C1 segment of cervical spinal cord (tissue), 14 donors: ENCODE data around the gene SLC38A1.
"Not testable (repeated sequence)": the region's sequence is repeated elsewhere in the genome, so short reads cannot be mapped to it uniquely, and the experiment has no call there.

Experiments used
- DNase-seq, 14 donors: peaks; one replicate each; lab custom pipeline; 2025; lab: John Stamatoyannopoulos, UW

The SLC38A1 gene

DNA sequence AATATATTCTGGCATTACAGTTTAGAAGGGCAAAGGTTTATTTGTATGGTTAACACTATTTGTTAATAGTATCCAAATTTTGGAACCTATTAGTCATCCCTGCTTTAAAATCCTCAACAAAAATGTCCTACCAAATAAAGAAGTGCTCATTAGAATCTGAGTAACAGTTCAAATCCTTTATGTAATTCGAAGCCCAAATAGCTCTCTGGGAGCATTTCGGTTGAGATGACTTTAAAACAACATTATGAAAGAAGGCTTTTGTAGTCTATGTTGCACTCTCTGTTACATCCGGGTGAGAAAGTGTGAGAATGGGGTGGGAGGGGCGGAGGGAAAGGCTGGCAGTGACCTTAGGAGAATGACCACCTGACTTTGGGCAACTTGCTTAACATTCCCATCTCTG is 59.7 kb downstream of the SLC38A1 start:
- DNase-seq, result peak in 1 of 14 donors; percentile 9

DNA sequence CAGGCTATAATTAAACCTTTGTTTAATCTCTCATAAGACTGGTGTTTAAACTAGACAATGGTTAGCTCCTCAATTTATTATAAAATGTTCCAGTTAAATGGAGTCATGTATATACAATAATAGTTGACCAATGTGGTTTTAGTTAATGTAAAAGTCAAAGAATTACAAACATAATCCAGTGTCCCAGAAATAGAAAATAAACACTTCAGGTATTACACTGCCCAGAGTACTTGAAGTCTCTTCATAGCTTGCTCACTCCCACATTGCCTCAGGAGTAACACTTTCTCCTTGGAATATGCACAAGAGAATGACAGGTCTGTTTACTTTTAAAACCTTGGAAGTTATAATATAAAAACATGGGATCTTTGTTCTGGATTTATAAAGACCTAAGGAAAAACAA is 60.5 kb downstream of the SLC38A1 start:
- DNase-seq, result no peak

DNA sequence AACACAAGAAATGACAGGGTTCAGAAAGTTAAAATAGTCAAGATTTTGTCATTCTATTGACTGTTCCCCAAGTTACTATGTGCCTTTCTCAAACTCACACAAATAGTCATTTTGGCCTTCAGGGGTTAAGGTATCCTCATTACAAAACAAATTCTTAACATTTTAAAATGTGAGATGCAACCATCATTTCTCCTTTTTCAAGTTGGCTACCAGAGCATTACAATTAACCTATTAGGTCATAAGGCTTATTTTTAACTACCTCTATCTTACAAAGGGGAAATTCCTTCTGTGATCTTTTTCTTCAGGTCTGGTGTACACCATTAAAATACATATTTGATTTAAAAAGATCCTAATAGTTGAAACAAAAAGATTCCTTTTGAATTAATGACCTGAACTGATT is 61.2 kb downstream of the SLC38A1 start:
- DNase-seq, result no peak

DNA sequence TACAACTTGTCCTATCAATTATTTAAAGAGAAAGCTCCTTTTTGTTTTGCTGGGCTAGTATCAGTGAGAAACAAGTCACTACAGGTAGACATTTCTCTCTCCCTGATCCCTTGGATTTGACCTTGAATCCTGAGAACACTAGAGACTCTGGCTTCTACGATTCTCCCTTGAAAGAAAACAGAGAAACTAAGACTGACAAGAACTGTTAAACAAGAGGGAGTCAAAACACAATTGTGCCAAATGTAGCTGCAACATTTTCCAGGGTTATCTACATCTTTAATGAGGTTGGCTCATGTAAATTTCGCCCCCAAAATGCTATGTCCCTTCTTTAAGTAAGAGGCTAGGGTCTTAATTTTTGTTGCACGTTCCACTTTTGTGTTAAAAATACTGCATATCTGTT is 62.4 kb downstream of the SLC38A1 start:
- no peak for DNase-seq

DNA sequence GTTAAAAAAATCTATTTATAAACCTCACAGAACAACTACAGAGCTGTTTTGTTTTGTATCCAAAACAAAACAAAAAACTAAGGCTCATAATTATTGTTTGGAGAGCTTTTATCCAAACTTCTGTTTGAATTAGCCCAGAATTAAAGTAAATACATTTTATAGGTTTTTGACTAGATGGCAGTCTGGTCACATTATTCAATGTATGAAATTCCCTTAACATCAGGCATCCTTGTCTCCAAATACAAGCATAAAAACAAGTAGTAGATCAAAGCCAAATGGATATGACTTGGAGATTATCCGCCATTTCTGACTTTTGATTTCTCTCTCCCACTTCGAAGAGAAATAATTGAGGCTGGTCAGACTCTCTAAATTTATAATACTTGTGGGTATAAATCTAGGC is 63.5 kb downstream of the SLC38A1 start:
- no peak for DNase-seq

DNA sequence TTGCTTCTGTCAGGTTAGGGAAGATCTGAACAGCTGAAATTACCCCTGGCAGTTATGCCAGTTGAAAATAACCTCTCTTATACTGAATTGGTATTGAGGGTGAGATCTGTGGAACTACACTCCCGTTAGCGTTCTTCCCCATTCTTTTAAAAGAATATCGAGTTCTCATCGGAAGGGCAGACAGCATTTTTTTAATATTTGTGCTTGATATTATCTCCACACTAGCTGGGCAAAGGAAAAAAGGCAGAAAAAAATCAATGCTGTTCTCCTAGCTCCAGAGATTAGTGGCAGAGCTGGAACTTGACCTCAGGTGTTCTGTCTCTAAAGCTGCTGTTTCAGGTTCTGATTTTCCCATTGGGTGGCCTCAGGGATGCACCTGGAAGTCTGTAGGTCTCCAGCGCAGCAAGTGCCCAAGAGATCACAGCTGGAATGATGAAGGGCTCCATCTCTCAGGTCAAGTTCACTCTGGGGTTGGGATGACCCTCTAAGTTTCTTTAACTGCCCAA is 67.5 kb downstream of the SLC38A1 start:
- DNase-seq, result no peak

DNA sequence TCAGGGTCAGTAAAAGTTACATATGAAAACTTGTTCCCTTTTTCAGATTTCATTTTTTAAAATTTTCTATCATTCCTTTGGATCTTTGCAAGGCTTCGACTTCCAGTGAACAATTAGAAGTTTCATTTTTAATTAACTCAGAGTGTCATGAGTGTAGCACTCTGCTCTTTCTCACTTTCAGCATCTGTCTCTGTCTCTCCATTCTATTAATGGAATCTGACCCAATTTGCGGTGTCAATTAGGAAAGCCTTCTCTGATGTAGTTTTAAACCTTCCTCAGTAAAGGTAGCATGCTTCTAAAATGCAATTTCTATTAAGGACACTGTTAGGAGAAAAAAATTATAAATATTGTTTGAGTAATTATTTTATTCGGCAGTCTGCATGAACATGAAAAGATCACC is 68.3 kb downstream of the SLC38A1 start:
- no peak for DNase-seq

DNA sequence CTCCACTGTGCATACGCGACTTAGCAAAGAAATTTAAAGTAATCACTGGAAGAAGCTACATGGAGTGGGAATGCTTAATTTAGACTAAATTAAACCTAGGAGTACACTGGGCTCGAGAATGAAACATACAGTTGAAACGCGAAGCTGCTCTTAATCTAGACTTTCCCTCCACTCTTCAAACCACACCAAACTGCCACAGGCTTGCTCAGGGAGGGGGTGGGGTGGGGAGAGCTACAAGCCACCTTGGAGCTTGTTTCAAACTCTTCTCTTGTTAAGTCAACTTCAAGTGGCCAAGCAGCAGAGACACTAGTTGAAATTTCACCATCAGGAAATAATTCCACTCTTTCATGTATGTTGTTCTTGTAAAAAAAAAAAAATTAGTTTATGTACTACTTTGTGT is 69.9 kb downstream of the SLC38A1 start:
- no peak for DNase-seq

DNA sequence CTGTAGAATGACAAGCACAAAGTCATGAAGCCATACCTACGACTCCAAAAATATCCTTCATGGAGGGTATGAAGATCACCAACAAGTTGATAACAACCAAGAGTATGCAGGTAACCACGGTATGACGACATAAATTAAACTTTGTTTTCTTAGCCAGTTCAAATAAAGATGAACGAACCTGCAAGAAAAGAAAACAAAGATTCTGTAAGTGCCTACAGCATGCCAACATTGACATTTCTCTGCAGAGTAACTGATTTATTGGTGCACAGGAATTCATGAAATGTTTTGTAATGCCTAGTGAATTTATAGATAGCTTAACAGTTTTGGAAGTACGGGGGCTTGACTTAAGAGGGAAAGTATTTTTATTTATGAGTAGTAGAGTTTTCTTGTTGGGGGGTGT is 71.0 kb downstream of the SLC38A1 start:
- DNase-seq, result no peak

DNA sequence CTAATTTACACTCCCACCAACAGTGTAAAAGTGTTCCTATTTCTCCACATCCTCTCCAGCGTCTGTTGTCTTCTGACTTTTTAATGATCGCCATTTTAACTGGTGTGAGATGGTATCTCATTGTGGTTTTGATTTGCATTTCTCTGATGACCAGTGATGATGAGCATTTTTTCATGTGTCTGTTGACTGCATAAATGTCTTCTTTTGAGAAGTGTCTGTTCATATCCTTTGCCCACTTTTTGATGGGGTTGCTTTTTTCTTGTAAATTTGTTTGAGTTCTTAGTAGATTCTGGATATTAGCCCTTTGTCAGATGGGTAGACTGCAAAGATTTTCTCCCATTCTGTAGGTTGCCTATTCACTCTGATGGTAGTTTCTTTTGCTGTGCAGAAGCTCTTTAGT is 78.3 kb downstream of the SLC38A1 start:
- DNase-seq, result not testable (repeated sequence)

DNA sequence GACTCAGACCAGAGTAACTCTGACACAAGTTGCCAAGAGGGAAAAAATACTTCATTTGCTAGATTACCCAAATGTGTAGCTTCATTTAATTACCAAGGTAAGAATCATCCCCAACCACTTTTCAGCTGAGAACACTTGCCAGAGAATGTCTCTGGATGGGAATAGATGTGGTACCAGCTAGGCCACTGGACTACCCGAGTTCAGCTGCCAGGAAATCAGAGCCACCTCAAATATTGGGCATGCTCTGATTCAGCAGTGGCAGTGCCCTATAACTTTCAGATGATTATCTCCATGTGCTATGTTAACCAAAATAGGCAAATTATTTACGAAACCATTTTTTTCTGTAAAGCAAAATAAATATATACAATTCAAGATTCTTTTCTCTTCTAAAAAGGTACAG is 80.7 kb downstream of the SLC38A1 start:
- no peak for DNase-seq

DNA sequence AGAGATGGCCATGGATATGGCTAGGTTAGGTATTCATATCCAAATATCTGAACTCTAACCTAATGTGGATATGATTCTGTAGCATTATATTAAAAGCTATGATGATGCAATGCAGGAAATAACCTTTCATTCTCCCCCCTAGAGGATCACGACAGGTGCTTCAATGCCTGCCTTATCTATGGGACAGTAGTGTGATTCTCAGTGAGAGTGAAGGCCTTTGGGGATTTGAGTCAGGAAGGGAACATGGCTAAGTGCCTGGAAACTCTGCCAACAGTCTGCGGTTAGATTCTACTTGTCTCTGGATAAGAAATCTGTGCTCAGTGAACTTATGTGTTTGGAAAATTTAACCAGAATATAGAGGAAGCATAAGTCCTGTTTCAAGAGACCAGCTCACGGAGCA is 81.8 kb downstream of the SLC38A1 start:
- DNase-seq, result no peak

DNA sequence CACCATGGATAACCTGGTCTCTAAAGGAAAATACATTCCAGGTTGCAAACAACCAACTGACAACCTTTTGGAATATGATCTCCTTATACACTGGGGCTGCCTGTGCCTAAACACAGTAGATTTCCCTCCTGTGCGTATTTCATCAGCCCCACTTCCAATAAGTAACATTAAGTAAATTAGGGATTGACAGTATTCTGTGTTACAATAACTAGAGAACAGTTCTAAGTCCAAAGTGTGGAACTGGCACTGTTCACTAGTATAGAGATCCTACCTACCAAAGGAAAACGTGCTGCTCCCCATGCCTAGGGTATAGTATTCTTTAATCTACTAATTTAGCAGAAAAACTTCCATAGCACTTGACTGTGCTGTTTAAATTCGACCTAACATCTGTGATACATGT is 82.8 kb downstream of the SLC38A1 start:
- DNase-seq, result no peak

DNA sequence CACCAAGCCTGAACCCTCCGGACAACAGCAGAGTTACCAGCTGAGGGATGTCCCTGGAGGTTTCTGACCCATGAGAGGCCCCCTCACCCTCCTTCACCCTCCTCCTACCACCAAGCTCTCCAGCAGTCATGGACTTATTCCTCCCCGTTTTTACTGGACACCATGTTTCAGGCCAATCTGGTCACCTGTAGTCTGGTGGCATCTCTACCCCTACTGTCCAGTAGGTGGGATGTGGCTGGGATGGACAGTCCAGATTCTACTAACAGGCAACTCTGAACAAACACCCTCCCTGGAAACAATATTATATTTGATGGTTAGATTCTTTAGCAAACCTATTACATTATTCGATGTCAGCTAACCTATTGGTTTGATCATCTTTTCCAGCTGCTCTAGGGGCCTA is 83.2 kb downstream of the SLC38A1 start:
- DNase-seq, result no peak

DNA sequence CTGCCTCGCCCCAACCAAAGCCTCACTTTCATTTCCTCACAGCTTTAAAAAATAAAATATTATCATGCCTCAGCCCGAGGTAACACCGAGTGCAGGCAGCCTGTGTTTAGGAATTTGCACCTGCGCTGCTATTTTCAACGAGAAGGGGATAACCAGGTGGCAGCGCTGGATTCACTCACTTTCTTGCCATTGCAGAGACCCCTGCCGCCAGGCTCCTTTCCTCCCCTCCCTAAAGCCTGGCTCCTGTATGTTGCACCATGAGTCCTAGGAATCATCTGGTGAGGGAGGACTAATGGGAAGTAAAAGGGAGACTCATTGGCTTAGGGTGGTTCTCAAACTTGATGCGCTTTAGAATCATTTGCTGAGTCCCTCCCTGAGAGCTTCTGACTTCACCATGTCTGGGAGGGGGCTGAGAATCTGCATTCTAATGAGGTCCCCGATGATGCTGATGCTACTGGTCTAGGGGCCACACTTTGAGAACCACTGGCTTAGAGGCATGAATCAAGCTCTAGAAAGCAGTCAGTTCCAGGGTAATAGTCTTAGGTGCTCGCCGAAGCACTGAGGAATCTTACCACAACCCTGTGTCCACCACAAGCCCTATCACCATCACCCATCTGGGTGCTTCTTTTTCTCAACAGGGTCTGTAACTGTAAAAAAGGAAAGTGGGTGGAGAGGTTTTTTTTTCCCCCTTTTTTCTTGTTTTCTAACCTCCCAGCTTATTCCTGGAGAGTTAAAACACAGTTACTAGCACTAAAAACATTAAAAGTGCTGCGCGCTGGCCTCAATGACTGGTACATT is 83.8 kb downstream of the SLC38A1 start:
- DNase-seq, result no peak

DNA sequence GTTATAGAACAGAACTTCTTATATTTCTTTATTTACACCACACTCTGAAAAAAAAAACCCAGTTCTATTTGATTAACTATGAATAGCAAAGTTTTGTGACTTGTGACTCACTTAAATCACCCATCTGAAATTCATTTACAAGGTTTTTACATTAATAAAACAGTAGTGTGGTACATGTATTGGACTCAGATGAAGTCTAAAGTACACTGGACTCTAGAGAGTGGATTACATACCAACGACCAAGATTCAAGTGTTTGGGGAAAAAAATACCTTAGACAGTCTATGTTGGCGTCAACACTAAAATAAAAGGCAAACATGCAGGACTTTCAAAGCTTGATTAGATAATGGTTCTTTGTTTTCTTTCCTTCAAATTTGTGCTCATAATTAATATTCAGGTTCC is 85.7 kb downstream of the SLC38A1 start:
- no peak for DNase-seq

DNA sequence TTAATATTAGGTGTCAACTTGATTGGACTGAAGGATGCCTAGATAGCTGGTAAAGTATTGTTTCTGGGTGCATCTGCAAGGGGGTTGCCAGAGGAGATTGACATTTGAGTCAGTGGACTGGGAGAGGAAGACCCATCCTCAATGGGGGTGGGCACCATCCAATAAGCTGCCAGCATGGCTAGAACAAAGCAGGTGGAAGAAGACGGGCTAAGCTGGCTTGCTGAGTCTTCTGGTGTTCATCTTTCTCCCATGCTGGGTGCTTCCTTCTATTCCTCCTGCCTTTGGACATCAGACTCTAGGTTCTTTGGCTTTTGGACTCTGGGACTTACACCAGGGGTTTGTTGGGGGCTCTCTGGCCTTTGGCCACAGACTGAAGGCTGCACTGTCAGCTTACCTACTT is 87.4 kb downstream of the SLC38A1 start:
- no peak for DNase-seq

DNA sequence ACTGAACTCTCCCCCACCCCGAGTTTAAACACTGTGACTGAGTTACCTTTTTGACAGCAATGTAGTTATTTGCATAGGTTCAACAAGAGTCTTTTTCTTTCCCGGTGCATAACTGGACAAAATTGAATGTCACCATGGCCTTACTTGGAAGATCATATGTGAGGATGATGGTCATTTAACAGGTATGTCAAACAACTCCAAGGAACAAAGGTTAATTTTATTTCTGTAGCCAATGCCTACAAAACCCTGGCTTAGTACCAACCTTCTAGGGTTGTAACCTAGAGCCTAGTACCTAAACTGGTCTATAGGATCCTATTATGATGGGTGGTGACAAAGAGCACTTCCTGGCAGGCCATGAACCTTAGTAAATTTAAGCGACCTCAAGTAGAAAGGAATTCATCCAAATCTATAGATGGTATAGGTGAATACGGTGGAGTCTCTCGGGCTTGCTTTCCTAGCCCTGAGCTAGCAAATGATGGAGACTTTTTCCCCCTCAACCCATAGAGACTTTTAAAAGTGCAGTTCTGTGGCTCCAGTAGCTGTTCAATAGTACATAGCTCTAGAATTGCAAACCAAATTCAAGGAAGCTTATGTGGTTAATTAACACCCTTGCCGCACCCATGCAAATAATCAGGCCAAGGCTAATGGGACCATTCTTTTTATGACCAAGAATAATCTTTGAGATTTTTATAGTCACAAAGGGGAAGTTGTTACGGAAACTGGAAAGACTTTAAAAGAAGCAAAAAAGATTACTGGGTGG is 89.0 kb downstream of the SLC38A1 start:
- no peak for DNase-seq

DNA sequence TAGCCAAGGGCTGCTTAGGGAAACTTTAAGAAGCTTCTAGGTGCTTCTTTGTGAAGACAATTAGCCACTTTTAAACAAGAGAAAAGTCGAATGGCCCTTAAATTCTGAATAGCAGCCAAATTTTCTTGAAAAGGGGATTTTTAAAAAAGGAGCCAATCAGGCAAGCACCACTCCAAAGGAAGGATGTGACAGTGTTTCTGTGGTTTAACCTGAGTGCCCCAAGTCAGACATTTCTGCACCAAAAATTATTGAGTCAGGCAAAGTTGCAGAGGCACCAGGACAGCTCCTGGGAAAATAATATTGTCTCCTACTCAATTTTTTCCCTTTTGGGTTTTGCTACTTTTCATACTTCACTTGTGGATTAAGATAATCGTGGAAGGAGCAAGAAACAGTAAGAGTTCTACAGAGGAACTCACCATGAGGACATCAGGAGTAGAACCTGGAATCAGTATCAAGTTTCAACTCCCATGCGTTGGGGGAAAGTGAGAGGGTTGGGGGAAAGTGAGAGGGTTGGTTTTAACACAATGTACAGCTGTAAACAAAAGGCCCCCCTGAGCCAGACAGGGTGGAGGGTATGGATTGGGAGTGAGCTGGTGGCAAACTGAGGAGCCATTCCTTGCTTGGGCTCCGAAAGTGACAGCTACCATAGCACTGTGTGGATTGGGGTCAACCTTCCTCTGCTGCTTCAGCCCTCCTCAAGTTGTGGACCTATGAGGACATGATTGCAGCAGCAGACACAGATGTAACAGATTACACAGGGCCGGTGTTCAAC is 90.8 kb downstream of the SLC38A1 start:
- DNase-seq, result no peak

DNA sequence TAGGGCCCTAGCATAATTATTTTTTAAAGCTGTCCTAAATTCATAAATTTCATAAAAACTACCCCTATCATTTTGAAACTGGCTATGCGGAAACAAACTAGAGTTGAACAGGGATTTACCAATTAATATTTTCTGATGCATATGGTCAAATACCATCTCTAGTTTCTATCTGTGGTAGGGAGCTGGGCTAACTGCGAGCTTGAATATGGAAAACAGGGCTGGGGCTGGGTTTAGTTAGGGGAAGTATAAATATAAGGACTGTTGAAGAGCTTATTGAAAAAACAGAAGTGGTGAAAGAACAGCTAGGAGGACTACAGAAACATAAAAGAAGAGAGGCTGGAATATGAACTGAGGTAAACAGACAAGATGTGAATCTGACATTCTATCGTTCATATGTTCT is 91.8 kb downstream of the SLC38A1 start:
- DNase-seq, result no peak

DNA sequence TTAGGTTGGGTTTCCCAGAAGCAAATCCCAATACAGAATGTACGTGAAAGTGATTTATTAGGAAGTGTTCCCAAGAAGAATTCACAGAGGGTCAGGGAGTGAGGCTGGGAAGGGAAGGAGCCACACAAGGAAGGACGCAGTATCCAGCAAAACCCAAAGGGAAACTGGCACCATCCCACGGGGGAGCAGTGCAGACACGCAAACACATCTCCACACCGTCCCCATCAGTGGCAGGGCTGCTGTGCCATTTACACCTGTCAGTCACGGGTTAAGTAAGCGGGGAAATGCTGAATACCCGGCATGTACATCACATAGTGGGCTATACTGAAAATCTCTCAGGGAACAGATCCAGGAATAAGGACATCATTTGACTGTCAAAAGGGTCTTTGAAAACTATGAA is 93.9 kb downstream of the SLC38A1 start:
- no peak for DNase-seq

DNA sequence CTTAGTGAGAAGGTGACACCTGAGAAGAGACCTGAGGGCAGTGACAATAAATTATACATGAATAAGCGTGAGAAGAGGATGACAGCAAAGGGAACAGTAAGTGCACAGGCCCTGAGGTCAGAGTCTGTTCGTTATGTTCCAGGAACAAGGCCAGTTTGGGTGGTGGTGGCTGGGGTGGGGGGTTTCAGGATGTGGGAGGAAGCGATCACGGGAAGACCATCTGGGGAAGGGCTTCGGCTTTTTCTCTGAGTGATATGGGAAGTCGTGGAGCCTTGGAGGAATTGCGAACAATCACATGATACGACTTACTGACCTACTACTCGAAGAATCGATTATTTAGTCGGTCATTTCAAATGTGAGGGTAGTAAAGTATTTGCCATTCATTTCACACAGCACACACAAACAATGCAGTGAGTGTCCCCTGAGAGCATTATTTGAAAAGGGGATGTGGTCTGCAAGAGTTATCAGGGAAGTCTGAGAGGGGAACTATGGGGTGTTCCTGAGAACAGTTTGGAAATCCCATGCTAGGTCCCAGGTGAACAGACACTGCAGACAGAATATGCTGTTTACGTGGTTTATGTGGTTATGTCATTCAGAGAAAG is 94.7 kb downstream of the SLC38A1 start:
- no peak for DNase-seq
